OCI-LY1 (cell line): ENCODE data around the gene FHIP1B.

Source experiments
- H2AFZ ChIP-seq: fragments of 200-600 bp; sonication (generic), shearing (Covaris generic); 2 replicates; pipeline ENCODE4 v1.6.0; 2014; ENCODE audit warnings: antibody characterized with exemption, mild to moderate bottlenecking, low read length
- H3F3A ChIP-seq: fragments of 200-600 bp; sonication (generic), shearing (Covaris generic); 2 replicates; pipeline ENCODE4 v1.6.0; 2014; ENCODE audit warnings: mild to moderate bottlenecking, antibody characterized with exemption, low read length, moderate library complexity; ENCODE audit not compliant: insufficient read depth
- H3K27ac ChIP-seq: fragments of 200-600 bp; sonication (generic); 2 replicates; pipeline ENCODE4 v1.5.1; 2014; ENCODE audit warnings: low read length, mixed run types, mild to moderate bottlenecking, low read depth; ENCODE audit not compliant: poor library complexity, severe bottlenecking
- H3K27me3 ChIP-seq: fragments of 200-600 bp; sonication (generic); 2 replicates; pipeline ENCODE4 v1.6.0; 2014; ENCODE audit warnings: antibody characterized with exemption, mild to moderate bottlenecking, low read length, moderate library complexity; ENCODE audit not compliant: insufficient read depth
- H3K36me3 ChIP-seq: fragments of 200-600 bp; sonication (generic); 2 replicates; pipeline ENCODE4 v1.6.1; 2014; ENCODE audit warnings: mild to moderate bottlenecking, antibody characterized with exemption, low read length, moderate library complexity, mixed read lengths; ENCODE audit not compliant: insufficient read depth
- H3K4me1 ChIP-seq: fragments of 200-600 bp; sonication (generic); 2 replicates; pipeline ENCODE4 v1.5.1; 2014; ENCODE audit warnings: mild to moderate bottlenecking, low read length, moderate library complexity; ENCODE audit not compliant: insufficient read depth, severe bottlenecking
- H3K4me2 ChIP-seq: fragments of 200-600 bp; sonication (generic), shearing (Covaris generic); 2 replicates; pipeline ENCODE4 v1.6.1; 2014; ENCODE audit warnings: low read length
- H3K4me3 ChIP-seq: fragments of 200-600 bp; sonication (generic); 2 replicates; pipeline ENCODE4 v1.5.1; 2014; ENCODE audit warnings: low read length, low read depth, mild to moderate bottlenecking, mixed read lengths; ENCODE audit not compliant: poor library complexity, severe bottlenecking
- H3K79me2 ChIP-seq: fragments of 200-600 bp; shearing (Covaris generic); 2 replicates; pipeline ENCODE4 v1.6.1; 2016; ENCODE audit warnings: mixed run types, low read length, mixed read lengths; ENCODE audit not compliant: insufficient read depth
- H3K9ac ChIP-seq: fragments of 200-600 bp; sonication (generic), shearing (Covaris generic); 2 replicates; pipeline ENCODE4 v1.6.1; 2014; ENCODE audit warnings: mild to moderate bottlenecking, low read length, mixed read lengths
- H3K9me2 ChIP-seq: fragments of 200-600 bp; sonication (generic), shearing (Covaris generic); 2 replicates; pipeline ENCODE4 v1.6.1; 2014; ENCODE audit warnings: low read depth, mild to moderate bottlenecking, low read length, mixed read lengths
- H3K9me3 ChIP-seq: fragments of 200-600 bp; shearing (Covaris generic); 2 replicates; pipeline ENCODE4 v1.6.1; 2014; ENCODE audit warnings: low read length, mixed read lengths
- H4K20me1 ChIP-seq: fragments of 200-600 bp; sonication (generic), shearing (Covaris generic); 2 replicates; pipeline ENCODE4 v1.6.0; 2016; ENCODE audit warnings: mild to moderate bottlenecking, low read length; ENCODE audit not compliant: insufficient read depth
- CTCF ChIP-seq: fragments of 200-600 bp; sonication (generic), shearing (Covaris generic); IDR thresholded peaks from 2 replicates; pipeline ENCODE4 v1.5.1; 2017; ENCODE audit warnings: mild to moderate bottlenecking, antibody characterized with exemption, low read length, moderate library complexity, mixed read lengths
- EZH2 ChIP-seq: fragments of 200-600 bp; sonication (generic), shearing (Covaris generic); IDR thresholded peaks from 2 replicates; pipeline ENCODE4 v1.8.0; 2017; ENCODE audit warnings: borderline replicate concordance, mixed run types, mild to moderate bottlenecking, antibody characterized with exemption, low read length, moderate library complexity, mixed read lengths

Gene FHIP1B

DNA sequence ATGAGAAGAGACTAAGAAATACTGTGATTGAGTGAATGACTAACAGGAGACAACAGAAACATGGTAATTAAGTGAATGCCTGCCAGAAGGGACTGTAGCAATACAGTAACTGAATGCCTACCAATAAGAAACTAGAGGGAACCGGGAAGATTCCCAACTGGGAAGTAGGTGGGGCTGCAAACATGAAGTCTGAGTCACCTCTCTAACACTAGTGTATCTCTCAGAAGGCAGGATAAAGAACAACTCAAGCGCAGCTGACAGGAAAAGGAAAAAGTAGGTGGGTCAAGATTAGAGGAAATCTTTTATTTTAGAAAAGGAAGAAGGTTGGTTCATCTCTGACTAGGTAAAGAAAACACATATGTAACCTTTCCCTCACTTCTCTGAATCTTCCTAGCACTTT is 15.1 kb downstream of the FHIP1B start:
- Histone ChIP-seq H3K4me1 (no peaks in the 10 kb centered on the region), H3K36me3 (peaks cover 73% of the 10 kb centered on the region), H2AFZ (no peak overlapping the region), H3K9me3 (no peaks in the 10 kb centered on the region), H3K27me3 (no peaks in the 10 kb centered on the region), H3K79me2 (no peaks in the 10 kb centered on the region), H3K4me3 (no peak overlapping the region), H3K4me2 (no peak overlapping the region), H3K9me2 (no peaks in the 10 kb centered on the region), H4K20me1 (no peaks in the 10 kb centered on the region), H3K9ac (no peak overlapping the region), H3F3A (no peaks in the 10 kb centered on the region), H3K27ac (no peak overlapping the region)
- no peak for TF ChIP-seq EZH2

DNA sequence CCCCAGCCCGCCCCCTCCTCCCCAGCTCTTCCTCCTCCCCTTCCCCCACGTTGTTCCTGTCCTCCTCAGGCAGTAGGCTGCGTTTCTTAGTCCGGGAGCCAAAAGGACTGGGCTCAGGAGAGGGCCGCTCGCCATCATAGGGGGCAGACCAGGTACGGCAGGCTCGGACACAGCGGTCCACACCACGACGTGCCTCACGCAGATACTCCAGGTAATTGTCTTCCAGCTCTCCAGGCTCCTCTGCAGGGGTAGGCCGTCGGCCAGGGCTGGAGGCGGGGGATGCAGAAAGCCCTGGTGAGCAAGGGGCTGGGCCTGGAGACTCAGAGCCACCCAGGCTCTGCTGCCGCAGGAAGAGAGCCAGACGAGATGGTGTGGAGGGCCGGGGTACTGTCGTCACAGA is 16.7 kb downstream of the FHIP1B start:
- Histone ChIP-seq H3K9me2 (no peaks in the 10 kb centered on the region), H3K9me3 (no peaks in the 10 kb centered on the region), H3K27me3 (no peaks in the 10 kb centered on the region), H3K4me1 (no peaks in the 10 kb centered on the region), H3K36me3 (peaks cover 66% of the 10 kb centered on the region), H2AFZ (no peak overlapping the region), H3K4me2 (no peak overlapping the region), H3K79me2 (no peaks in the 10 kb centered on the region), H4K20me1 (no peaks in the 10 kb centered on the region), H3F3A (no peaks in the 10 kb centered on the region), H3K9ac (no peak overlapping the region), H3K27ac (no peak overlapping the region), H3K4me3 (no peak overlapping the region)
- TF ChIP-seq EZH2 (no peak), CTCF (no peak)

DNA sequence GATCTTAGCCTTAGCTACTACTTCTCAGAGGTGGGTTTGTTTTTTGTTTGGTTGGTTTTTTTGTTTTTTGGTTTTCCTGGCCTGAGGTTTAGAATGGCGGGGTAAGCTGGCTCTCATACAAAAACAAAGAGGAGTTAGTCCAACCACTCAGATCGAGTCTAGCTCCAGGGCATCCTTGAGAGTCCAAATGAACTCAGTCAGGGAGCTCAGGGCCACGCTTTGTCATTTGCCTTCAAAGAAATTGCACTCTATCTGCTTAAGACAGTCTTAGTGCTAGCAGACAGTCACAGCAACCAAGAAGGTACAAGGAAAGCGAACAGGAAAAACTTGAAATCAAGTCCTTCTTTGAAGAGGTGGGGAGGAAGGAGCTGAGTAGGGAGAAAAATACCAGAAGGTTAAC is 17.9 kb downstream of the FHIP1B start:
- Histone ChIP-seq H3K27me3 (no peaks in the 10 kb centered on the region), H4K20me1 (no peaks in the 10 kb centered on the region), H3F3A (no peaks in the 10 kb centered on the region), H3K4me1 (no peaks in the 10 kb centered on the region), H3K9me2 (no peaks in the 10 kb centered on the region), H3K4me2 (no peak overlapping the region), H3K36me3 (peaks cover 61% of the 10 kb centered on the region), H3K4me3 (no peak overlapping the region), H2AFZ (no peak overlapping the region), H3K9me3 (no peaks in the 10 kb centered on the region), H3K9ac (no peak overlapping the region), H3K79me2 (no peaks in the 10 kb centered on the region), H3K27ac (no peak overlapping the region)
- TF ChIP-seq EZH2 (no peak), CTCF (no peak)

DNA sequence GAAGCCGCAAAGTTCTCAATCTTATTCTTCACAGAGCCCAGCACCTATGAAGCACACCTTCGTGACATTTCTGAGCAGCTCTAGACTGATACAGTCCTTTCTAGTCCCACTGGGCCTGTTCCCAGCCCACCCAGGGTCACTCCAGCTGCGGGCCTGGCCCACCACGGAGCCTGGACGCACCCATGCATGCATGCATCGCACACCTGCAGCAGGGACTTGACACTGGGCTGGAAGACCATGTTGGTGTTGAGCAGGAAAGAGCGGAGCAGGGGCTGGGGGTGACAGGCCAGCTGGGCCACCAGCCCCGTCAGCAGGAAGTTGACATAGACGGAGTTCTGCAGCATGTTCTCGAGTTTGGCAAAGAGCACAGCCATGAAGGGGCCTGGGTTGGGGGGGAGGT is 19.9 kb downstream of the FHIP1B start:
- no peak overlapping the region for H2AFZ ChIP-seq
- H3K9me2 ChIP-seq, result no peaks in the 10 kb centered on the region
- no peaks in the 10 kb centered on the region for H3K9me3 ChIP-seq
- no peak for TF ChIP-seq EZH2
- TF ChIP-seq CTCF, result no peak
- no peaks in the 10 kb centered on the region for H3K79me2 ChIP-seq
- no peak overlapping the region for H3K9ac ChIP-seq
- no peak overlapping the region for H3K27ac ChIP-seq
- H3K4me3 ChIP-seq, result no peak overlapping the region
- H3K4me1 ChIP-seq, result no peaks in the 10 kb centered on the region
- H3F3A ChIP-seq, result no peaks in the 10 kb centered on the region
- H3K27me3 ChIP-seq, result no peaks in the 10 kb centered on the region
- H4K20me1 ChIP-seq, result no peaks in the 10 kb centered on the region
- no peak overlapping the region for H3K4me2 ChIP-seq
- peaks cover 59% of the 10 kb centered on the region for H3K36me3 ChIP-seq
